DOHH2 (cell line): Measurements from ENCODE around the gene COX14.

Experiments
- H3F3A ChIP-seq: fragments of 200-600 bp; sonication (generic), shearing (Covaris generic); 2 replicates; pipeline ENCODE4 v1.6.0; 2016; ENCODE audit warnings: antibody characterized with exemption, mild to moderate bottlenecking; ENCODE audit not compliant: control insufficient read depth, insufficient read depth
- H3K27ac ChIP-seq: fragments of 200-600 bp; sonication (generic); 2 replicates; pipeline ENCODE4 v1.5.1; 2014; ENCODE audit warnings: low read depth, mild to moderate bottlenecking, low read length, moderate library complexity
- H3K27me3 ChIP-seq: fragments of 200-600 bp; sonication (generic); 2 replicates; pipeline ENCODE4 v1.6.1; 2014; ENCODE audit warnings: mild to moderate bottlenecking, low read length, mixed read lengths; ENCODE audit not compliant: control insufficient read depth
- H3K36me3 ChIP-seq: fragments of 200-600 bp; sonication (generic); 2 replicates; pipeline ENCODE4 v1.6.1; 2014; ENCODE audit warnings: mild to moderate bottlenecking, low read length, moderate library complexity, mixed read lengths; ENCODE audit not compliant: control insufficient read depth
- H3K4me1 ChIP-seq: fragments of 200-600 bp; sonication (generic); 2 replicates; pipeline ENCODE4 v1.6.1; 2014; ENCODE audit warnings: mild to moderate bottlenecking, low read length, mixed read lengths; ENCODE audit not compliant: control insufficient read depth
- H3K4me2 ChIP-seq: fragments of 200-600 bp; sonication (generic); 2 replicates; pipeline ENCODE4 v1.6.0; 2014; ENCODE audit warnings: mild to moderate bottlenecking, low read length, moderate library complexity
- H3K4me3 ChIP-seq: fragments of 200-600 bp; sonication (generic); 2 replicates; pipeline ENCODE4 v1.5.1; 2014; ENCODE audit warnings: mild to moderate bottlenecking, low read length, mixed read lengths
- H3K79me2 ChIP-seq: fragments of 200-600 bp; sonication (generic); 2 replicates; pipeline ENCODE4 v1.6.1; 2014; ENCODE audit warnings: mild to moderate bottlenecking, low read length, mixed read lengths; ENCODE audit not compliant: control insufficient read depth
- H3K9me2 ChIP-seq: fragments of 200-600 bp; sonication (generic); replicated peaks from 2 replicates; pipeline ENCODE4 v1.6.1; 2014; ENCODE audit warnings: mild to moderate bottlenecking, low read length, mixed read lengths; ENCODE audit not compliant: control insufficient read depth
- H3K9me3 ChIP-seq: fragments of 200-600 bp; sonication (generic); 2 replicates; pipeline ENCODE4 v1.6.1; 2014; ENCODE audit warnings: antibody characterized with exemption, low read length, mixed read lengths; ENCODE audit not compliant: control insufficient read depth, insufficient read depth
- H4K20me1 ChIP-seq: fragments of 200-600 bp; sonication (generic); 2 replicates; pipeline ENCODE4 v1.6.0; 2014; ENCODE audit warnings: low read depth, mild to moderate bottlenecking, antibody characterized with exemption, low read length, moderate library complexity; ENCODE audit not compliant: control insufficient read depth, insufficient read depth
- EZH2phosphoT487 ChIP-seq: fragments of 200-600 bp; sonication (generic); IDR thresholded peaks from 2 replicates; pipeline ENCODE4 v1.6.1; 2017; ENCODE audit warnings: borderline replicate concordance, mild to moderate bottlenecking, antibody characterized with exemption, low read length, moderate library complexity, mixed read lengths
- TF ChIP-seq, protein P1 (sequence below): fragments of 200-600 bp; sonication (generic); IDR thresholded peaks from one replicate; pipeline ENCODE4 v1.5.1; 2014; ENCODE audit warnings: antibody characterized with exemption, mild to moderate bottlenecking, low read depth, low read length; ENCODE audit not compliant: poor library complexity, severe bottlenecking

COX14 gene

DNA sequence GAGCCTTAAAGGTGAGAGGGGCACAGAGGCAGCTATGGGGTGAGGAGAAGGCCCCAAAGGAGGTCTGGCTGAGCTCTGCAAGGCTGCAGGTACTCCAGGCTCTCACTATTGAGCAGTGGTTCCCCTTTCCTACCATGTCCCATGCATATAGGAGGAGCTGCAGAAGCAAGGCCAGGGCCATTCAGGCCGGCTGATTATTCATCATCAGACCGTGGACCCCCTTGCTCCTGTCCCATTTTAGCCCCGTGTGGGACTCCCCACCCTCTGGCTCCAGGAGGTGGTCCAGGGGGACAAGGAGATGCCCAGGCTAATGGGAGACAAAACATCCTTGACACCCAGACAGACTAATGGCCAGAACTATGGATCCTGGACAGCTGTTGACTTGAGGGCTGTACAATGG, 5.1 kb upstream of the COX14 start:
- H3F3A ChIP-seq, result peaks cover 6% of the 10 kb centered on the region; the same call in 1 of the 2 replicates

DNA sequence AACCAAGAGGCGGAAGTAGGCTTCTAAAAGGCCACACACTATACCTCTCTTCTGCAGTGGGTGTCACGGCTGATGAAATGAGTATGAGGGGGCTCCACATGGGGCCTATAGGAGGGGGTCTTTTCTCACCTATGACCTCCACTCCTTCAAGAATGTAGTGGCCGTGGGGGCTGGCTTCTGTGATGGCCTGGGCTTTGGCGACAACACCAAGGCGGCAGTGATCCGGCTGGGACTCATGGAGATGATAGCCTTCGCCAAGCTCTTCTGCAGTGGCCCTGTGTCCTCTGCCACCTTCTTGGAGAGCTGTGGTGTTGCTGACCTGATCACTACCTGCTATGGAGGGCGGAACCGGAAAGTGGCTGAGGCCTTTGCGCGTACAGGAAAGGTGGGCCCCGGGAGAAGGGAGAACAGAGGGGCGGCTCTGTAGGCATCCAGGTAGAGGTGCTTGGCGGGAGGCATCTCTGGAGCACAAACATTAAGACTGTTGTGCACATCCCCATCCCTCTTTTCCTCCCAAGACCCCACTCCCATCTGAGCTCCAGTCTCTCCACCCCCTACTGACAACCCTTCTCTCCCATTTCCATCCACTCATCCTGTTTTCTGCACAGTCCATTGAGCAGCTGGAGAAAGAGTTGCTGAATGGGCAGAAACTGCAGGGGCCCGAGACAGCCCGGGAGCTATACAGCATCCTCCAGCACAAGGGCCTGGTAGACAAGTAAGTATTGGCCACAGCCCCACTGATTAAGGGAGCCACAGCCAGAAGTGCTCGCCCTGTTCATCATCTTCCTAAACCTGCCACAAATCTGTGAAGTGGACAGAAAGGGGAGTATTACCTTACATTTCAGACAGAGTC, 4.4 kb upstream of the COX14 start:
- Histone ChIP-seq H3K4me2 (no peak overlapping the region), H3F3A (peaks cover 6% of the 10 kb centered on the region; the same call in 1 of the 2 replicates), H3K9me2 (no peaks in the 10 kb centered on the region), H3K27ac (no peak overlapping the region), H3K36me3 (no peaks in the 10 kb centered on the region; the same call in 1 of the 2 replicates), H4K20me1 (no peaks in the 10 kb centered on the region), H3K27me3 (no peaks in the 10 kb centered on the region), H3K4me1 (peaks cover 25% of the 10 kb centered on the region), H3K79me2 (peaks cover 6% of the 10 kb centered on the region), H3K4me3 (no peak overlapping the region), H3K9me3 (no peaks in the 10 kb centered on the region)
- no peak for TF ChIP-seq EZH2phosphoT487
- TF ChIP-seq, protein P1, sequence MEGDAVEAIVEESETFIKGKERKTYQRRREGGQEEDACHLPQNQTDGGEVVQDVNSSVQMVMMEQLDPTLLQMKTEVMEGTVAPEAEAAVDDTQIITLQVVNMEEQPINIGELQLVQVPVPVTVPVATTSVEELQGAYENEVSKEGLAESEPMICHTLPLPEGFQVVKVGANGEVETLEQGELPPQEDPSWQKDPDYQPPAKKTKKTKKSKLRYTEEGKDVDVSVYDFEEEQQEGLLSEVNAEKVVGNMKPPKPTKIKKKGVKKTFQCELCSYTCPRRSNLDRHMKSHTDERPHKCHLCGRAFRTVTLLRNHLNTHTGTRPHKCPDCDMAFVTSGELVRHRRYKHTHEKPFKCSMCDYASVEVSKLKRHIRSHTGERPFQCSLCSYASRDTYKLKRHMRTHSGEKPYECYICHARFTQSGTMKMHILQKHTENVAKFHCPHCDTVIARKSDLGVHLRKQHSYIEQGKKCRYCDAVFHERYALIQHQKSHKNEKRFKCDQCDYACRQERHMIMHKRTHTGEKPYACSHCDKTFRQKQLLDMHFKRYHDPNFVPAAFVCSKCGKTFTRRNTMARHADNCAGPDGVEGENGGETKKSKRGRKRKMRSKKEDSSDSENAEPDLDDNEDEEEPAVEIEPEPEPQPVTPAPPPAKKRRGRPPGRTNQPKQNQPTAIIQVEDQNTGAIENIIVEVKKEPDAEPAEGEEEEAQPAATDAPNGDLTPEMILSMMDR, result no peak

More for the DNA sequence above, 5.1 kb upstream of the COX14 start:
- no peaks in the 10 kb centered on the region for H3K36me3 ChIP-seq
- H3K4me1 ChIP-seq, result peaks cover 25% of the 10 kb centered on the region
- H3K79me2 ChIP-seq, result no peaks in the 10 kb centered on the region
- no peaks in the 10 kb centered on the region for H3K27me3 ChIP-seq
- no peaks in the 10 kb centered on the region for H4K20me1 ChIP-seq
- H3K4me2 ChIP-seq, result no peak overlapping the region
- H3K9me2 ChIP-seq, result no peaks in the 10 kb centered on the region
- H3K27ac ChIP-seq, result no peak overlapping the region
- H3K4me3 ChIP-seq, result no peak overlapping the region
- no peak for TF ChIP-seq EZH2phosphoT487
- TF ChIP-seq, protein P1, result no peak
- no peaks in the 10 kb centered on the region for H3K9me3 ChIP-seq

DNA sequence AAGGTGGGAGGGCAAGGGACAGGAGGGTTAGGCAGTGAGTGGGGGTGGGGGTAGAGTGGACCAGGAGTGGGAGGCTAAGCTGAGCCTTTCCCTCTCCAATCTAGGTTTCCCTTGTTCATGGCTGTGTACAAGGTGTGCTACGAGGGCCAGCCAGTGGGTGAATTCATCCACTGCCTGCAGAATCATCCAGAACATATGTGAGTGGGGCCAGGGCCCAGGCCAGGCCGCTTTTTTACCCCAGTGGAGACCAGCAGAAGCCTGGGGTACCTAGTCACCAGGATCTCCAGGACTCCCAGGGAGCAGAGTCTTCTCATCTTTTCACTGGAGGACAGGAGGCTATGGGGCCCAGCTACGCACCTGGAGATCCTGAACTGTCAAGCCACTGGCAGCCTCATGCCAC, 2.7 kb upstream of the COX14 start:
- peaks cover 29% of the 10 kb centered on the region for H3K4me1 ChIP-seq
- H3K9me3 ChIP-seq, result no peaks in the 10 kb centered on the region
- peaks cover 23% of the 10 kb centered on the region for H3K79me2 ChIP-seq
- no peak overlapping the region for H3K4me3 ChIP-seq
- no peaks in the 10 kb centered on the region for H3K9me2 ChIP-seq
- no peaks in the 10 kb centered on the region; the same call in 1 of the 2 replicates for H3K36me3 ChIP-seq
- H3K4me2 ChIP-seq, result 0 out of 2 replicates have a peak overlapping the region, but pooled peaks have one; percentile 97
- no peaks in the 10 kb centered on the region for H4K20me1 ChIP-seq
- no peak overlapping the region for H3K27ac ChIP-seq
- H3F3A ChIP-seq, result peaks cover 6% of the 10 kb centered on the region; the same call in 1 of the 2 replicates
- TF ChIP-seq EZH2phosphoT487, result no peak
- TF ChIP-seq, protein P1, result no peak
- no peaks in the 10 kb centered on the region for H3K27me3 ChIP-seq
